A673 (cell line): ENCODE data around the gene ARHGAP6. TPM values are rescaled to one million over a fixed set of nuclear protein-coding genes. Genes with fewer than 3 reads are reported as not detected.

ENCODE experiments used
- BruUV-seq: library from RNA; stranded (reverse); fragments of 400-500 nt; replicated peaks from 2 replicates; lab custom pipeline; 2021; lab: Mats Ljungman, UMichigan
- CTCF ChIA-PET: fragments of 300-600 bp; sonication (Branson Sonifier 250); formaldehyde crosslinking; loops from one replicate; lab custom pipeline; 2022; ENCODE audit warnings: antibody characterized with exemption; lab: Charles Lee
- POLR2A ChIA-PET: fragments of 300-600 bp; sonication (Branson Sonifier 250); formaldehyde crosslinking; loops from one replicate; lab custom pipeline; 2022; ENCODE audit warnings: antibody characterized with exemption; ENCODE audit not compliant: low non-redundant PET; lab: Charles Lee
- DNase-seq: peaks from one replicate; pipeline ENCODE4 v3.0.0-alpha.2; 2015; ENCODE audit warnings: low spot score
- H3K27ac ChIP-seq: fragments of 200-600 bp; sonication (generic); 2 replicates; pipeline ENCODE4 v1.5.1; 2016; ENCODE audit warnings: mixed run types, low read depth, mild to moderate bottlenecking, mixed read lengths, antibody characterized with exemption, low read length; ENCODE audit not compliant: poor library complexity, severe bottlenecking
- H3K27me3 ChIP-seq: fragments of 200-600 bp; sonication (generic); replicated peaks from 2 replicates; pipeline ENCODE4 v1.6.1; 2017; ENCODE audit warnings: mixed run types, low read depth, mild to moderate bottlenecking, mixed read lengths, antibody characterized with exemption, low read length; ENCODE audit not compliant: insufficient read depth, poor library complexity
- H3K36me3 ChIP-seq: fragments of 200-600 bp; sonication (generic); 2 replicates; pipeline ENCODE4 v1.6.1; 2016; ENCODE audit warnings: mixed run types, mild to moderate bottlenecking, mixed read lengths, antibody characterized with exemption, low read length; ENCODE audit not compliant: insufficient read depth, poor library complexity, severe bottlenecking
- H3K4me1 ChIP-seq: fragments of 200-600 bp; sonication (generic); 2 replicates; pipeline ENCODE4 v1.6.1; 2017; ENCODE audit warnings: mixed run types, mild to moderate bottlenecking, mixed read lengths, antibody characterized with exemption, low read length; ENCODE audit not compliant: insufficient read depth, poor library complexity, severe bottlenecking
- H3K4me3 ChIP-seq: fragments of 200-600 bp; sonication (generic); 2 replicates; pipeline ENCODE4 v1.5.1; 2016; ENCODE audit warnings: low read depth, mixed run types, mild to moderate bottlenecking, mixed read lengths, low read length; ENCODE audit not compliant: poor library complexity, severe bottlenecking
- H3K9me3 ChIP-seq: fragments of 200-600 bp; sonication (generic); 2 replicates; pipeline ENCODE4 v1.6.1; 2016; ENCODE audit warnings: mixed run types, low read depth, mild to moderate bottlenecking, mixed read lengths, antibody characterized with exemption, low read length; ENCODE audit not compliant: poor library complexity, severe bottlenecking
- CTCF ChIP-seq: fragments of 300-800, 200-600 bp; sonication (generic); conservative IDR thresholded peaks from 2 replicates; pipeline ENCODE4 v1.5.1; 2017; ENCODE audit warnings: low read depth, mild to moderate bottlenecking, antibody characterized with exemption, low read length, moderate library complexity, mixed read lengths
- EZH2 ChIP-seq: fragments of 200-600 bp; sonication (generic); IDR thresholded peaks from 2 replicates; pipeline ENCODE4 v1.6.1; 2017; ENCODE audit warnings: borderline replicate concordance, low read depth, mild to moderate bottlenecking, mixed read lengths, antibody characterized with exemption, low read length; ENCODE audit not compliant: poor library complexity, severe bottlenecking
- intact Hi-C: fragments of 100-400 bp; cut with micrococcal nuclease; formaldehyde crosslinking; loops from one replicate; pipeline ENCODE4 v1.10.0; 2022; ENCODE audit not compliant: unreplicated experiment
- total RNA-seq: library from RNA; stranded (reverse); gene quantifications from 2 replicates; pipeline ENCODE4 v1.2.3, GENCODE V29; 2021

The ARHGAP6 gene
- total RNA-seq, 1 experiment from 2014 or later: not detected

GRCh38 chrX:11474021-11474420, 191.7 kb downstream of the ARHGAP6 start:
- Histone ChIP-seq H3K27me3 (peaks cover 10% of the 10 kb centered on the region), H3K4me1 (no peaks in the 10 kb centered on the region), H3K36me3 (no peaks in the 10 kb centered on the region), H3K9me3 (no peaks in the 10 kb centered on the region), H3K27ac (no peak overlapping the region), H3K4me3 (no peak overlapping the region)
- BruUV-seq: no TSS peak
- intact Hi-C loops: no loop called here
- DNase-seq: no peak
- TF ChIP-seq CTCF: no peak
- ChIA-PET CTCF (no interaction called here), POLR2A (no interaction called here)

GRCh38 chrX:11472879-11473278, 192.8 kb downstream of the ARHGAP6 start:
- no TSS peak for BruUV-seq
- intact Hi-C loops: no loop called here
- Histone ChIP-seq H3K4me1 (no peaks in the 10 kb centered on the region), H3K4me3 (no peak overlapping the region), H3K27me3 (peaks cover 6% of the 10 kb centered on the region), H3K36me3 (no peaks in the 10 kb centered on the region), H3K27ac (no peak overlapping the region), H3K9me3 (no peaks in the 10 kb centered on the region)
- CTCF ChIA-PET: no interaction called here
- POLR2A ChIA-PET: no interaction called here
- TF ChIP-seq EZH2 (no peak), CTCF (no peak)
- DNase-seq: no peak

GRCh38 chrX:11472381-11472780, 193.3 kb downstream of the ARHGAP6 start:
- ChIA-PET POLR2A (no interaction called here), CTCF (no interaction called here)
- Histone ChIP-seq H3K4me3 (no peak overlapping the region), H3K9me3 (no peaks in the 10 kb centered on the region), H3K27me3 (peaks cover 6% of the 10 kb centered on the region), H3K4me1 (no peaks in the 10 kb centered on the region), H3K36me3 (no peaks in the 10 kb centered on the region), H3K27ac (no peak overlapping the region)
- TF ChIP-seq CTCF (no peak), EZH2 (no peak)
- DNase-seq: no peak
- BruUV-seq: no TSS peak
- intact Hi-C loops: no loop called here
